Measurements from ENCODE around the gene LRMDA. TPM values are rescaled to one million over a fixed set of nuclear protein-coding genes. Genes with fewer than 3 reads are reported as not detected.

The LRMDA gene
- total and polyA plus RNA-seq, 2 of the 8 experiments (the other 6 are each of a cell fraction or from before 2014, with no cell fraction given) = 0.86 to 2.8 TPM

GRCh38 chr10:75443362-75443761 is 11.9 kb downstream of the LRMDA start (continued):
- no peak for TF ChIP-seq CHD7 (IDR thresholded peaks at IDR 0.05; ENCODE audit: insufficient replicate concordance, low read length)
- no peak for TF ChIP-seq HDAC2 (IDR thresholded peaks at IDR 0.05; ENCODE audit: borderline replicate concordance in 1 of 2, low read depth in 2 of 2, low read length in 2 of 2)
- TF ChIP-seq BCL11A (IDR thresholded peaks at IDR 0.05; ENCODE audit: low read depth in 2 of 2, low read length in 2 of 2) = no peak
- no peak for TF ChIP-seq SP4 (IDR thresholded peaks at IDR 0.05; ENCODE audit: low read length)
- no peak for TF ChIP-seq MAX (IDR thresholded peaks at IDR 0.05)
- no peak for TF ChIP-seq EZH2 (IDR thresholded peaks at IDR 0.05; ENCODE audit: low read depth, low read length, severe bottlenecking)
